Small intestine (tissue), 7 donors: ENCODE measurements around the gene FBRS. TPM values are rescaled to one million over a fixed set of nuclear protein-coding genes. Genes with fewer than 3 reads are reported as not detected.
A peak's percentile ranks its signal among the peaks of the same experiment; 100 is the strongest.
"Not testable (repeated sequence)": the region's sequence is repeated elsewhere in the genome, so short reads cannot be mapped to it uniquely, and the experiment has no call there.

Source experiments
- DNase-seq, 2 donors: peaks; one replicate each; pipeline versions ENCODE4 v3.0.0 to v3.0.0-alpha.2; 2013
- FAIRE-seq: peaks from 2 replicates; lab custom pipeline; 2012; peaks lifted over from hg19 to GRCh38; lab: Jason Lieb, UNC
- H3K27ac ChIP-seq, 3 donors: one replicate each; pipeline ENCODE4 v1.5.1; 2013; ENCODE audit warnings: low read length in 2 of 3, mild to moderate bottlenecking in 2 of 3, control low read depth in 1 of 3, inconsistent platforms in 1 of 3, low read depth in 1 of 3, moderate library complexity in 1 of 3
- H3K27me3 ChIP-seq, 3 donors: one replicate each; pipeline ENCODE4 v1.6.1; 2013; ENCODE audit warnings: low read length in 3 of 3, inconsistent platforms in 1 of 3; ENCODE audit not compliant: control insufficient read depth in 3 of 3, insufficient read depth in 3 of 3
- H3K36me3 ChIP-seq, 3 donors: one replicate each; pipeline ENCODE4 v1.6.1; 2013; ENCODE audit warnings: low read length in 3 of 3, inconsistent platforms in 1 of 3, low read depth in 1 of 3, mild to moderate bottlenecking in 1 of 3, moderate library complexity in 1 of 3; ENCODE audit not compliant: control insufficient read depth in 3 of 3, insufficient read depth in 2 of 3
- H3K4me1 ChIP-seq, 3 donors: one replicate each; pipeline ENCODE4 v1.6.1; 2013; ENCODE audit warnings: low read length in 2 of 3, inconsistent platforms in 1 of 3, low read depth in 1 of 3, mild to moderate bottlenecking in 1 of 3, moderate library complexity in 1 of 3; ENCODE audit not compliant: control insufficient read depth in 3 of 3, insufficient read depth in 2 of 3
- H3K4me3 ChIP-seq, 3 donors: one replicate each; pipeline ENCODE4 v1.5.1; 2013; ENCODE audit warnings: low read length in 3 of 3, control low read depth in 1 of 3, inconsistent platforms in 1 of 3, low read depth in 1 of 3, mild to moderate bottlenecking in 1 of 3, moderate library complexity in 1 of 3
- H3K9me3 ChIP-seq, 2 donors: one replicate each; pipeline ENCODE4 v1.6.1; 2013; ENCODE audit warnings: low read depth in 1 of 2, low read length in 1 of 2; ENCODE audit not compliant: control insufficient read depth in 2 of 2, insufficient read depth in 1 of 2
- WGBS, 3 donors: extraction: QIAGEN DNeasy Blood & Tissue Kit; methylation state at CpG; one replicate each; pipeline ENCODE4 v1.1.7; 2013; 5-methylcytosine and 5-hydroxymethylcytosine counted together
- polyA plus RNA-seq, 4 donors: library from polyadenylated mRNA; stranded (reverse) in 3 of 4; unstranded in 1 of 4; fragments of 200-250 nt in 3 of 4; fragments of 120-200 nt in 1 of 4; gene quantifications; one replicate each; pipeline versions ENCODE4 v1.2.1 to v1.2.3, GENCODE V29; 2013
- donor health status: healthy with polysubstance abuse.
- donor health status: control.
- donor health status: control.
- donor health status: Bipolar disorder and iron deficiency.
- donor health status: healthy.

FBRS gene
- polyA plus RNA-seq, 4 donors: 36.2 to 94.6 (median 47.6) TPM

GRCh38 chr16:30694926-30695693 is 36.9 kb downstream of the FBRS start:
- WGBS, 3 donors: 76 to 91% (median 85%) methylated on average over 11 of the region's 11 CpGs
- Histone ChIP-seq H3K27ac (no peak overlapping the region), H3K36me3 (peaks cover 0 to 2% (median 2%) of the 10 kb centered on the region in 3 donors), H3K27me3 (no peaks in the 10 kb centered on the region), H3K4me3 (no peak overlapping the region), H3K4me1 (peaks cover 0 to 15% (median 2%) of the 10 kb centered on the region in 3 donors), H3K9me3 (no peaks in the 10 kb centered on the region)
- FAIRE-seq (no peak), DNase-seq (no peak)

GRCh38 chr16:30696646-30697045 is 38.4 kb downstream of the FBRS start:
- not testable (repeated sequence) for H3K4me3 ChIP-seq, DNase-seq, H3K27ac ChIP-seq, H3K27me3 ChIP-seq, H3K9me3 ChIP-seq, FAIRE-seq
- H3K36me3 ChIP-seq: peaks cover 7 to 11% (median 9%) of the 10 kb centered on the region in 3 donors
- peaks cover 0 to 21% (median 2%) of the 10 kb centered on the region in 3 donors for H3K4me1 ChIP-seq
- WGBS, 3 donors: 94 to 96% (median 94%) methylated on average over 3 of the region's 3 CpGs

DNA sequence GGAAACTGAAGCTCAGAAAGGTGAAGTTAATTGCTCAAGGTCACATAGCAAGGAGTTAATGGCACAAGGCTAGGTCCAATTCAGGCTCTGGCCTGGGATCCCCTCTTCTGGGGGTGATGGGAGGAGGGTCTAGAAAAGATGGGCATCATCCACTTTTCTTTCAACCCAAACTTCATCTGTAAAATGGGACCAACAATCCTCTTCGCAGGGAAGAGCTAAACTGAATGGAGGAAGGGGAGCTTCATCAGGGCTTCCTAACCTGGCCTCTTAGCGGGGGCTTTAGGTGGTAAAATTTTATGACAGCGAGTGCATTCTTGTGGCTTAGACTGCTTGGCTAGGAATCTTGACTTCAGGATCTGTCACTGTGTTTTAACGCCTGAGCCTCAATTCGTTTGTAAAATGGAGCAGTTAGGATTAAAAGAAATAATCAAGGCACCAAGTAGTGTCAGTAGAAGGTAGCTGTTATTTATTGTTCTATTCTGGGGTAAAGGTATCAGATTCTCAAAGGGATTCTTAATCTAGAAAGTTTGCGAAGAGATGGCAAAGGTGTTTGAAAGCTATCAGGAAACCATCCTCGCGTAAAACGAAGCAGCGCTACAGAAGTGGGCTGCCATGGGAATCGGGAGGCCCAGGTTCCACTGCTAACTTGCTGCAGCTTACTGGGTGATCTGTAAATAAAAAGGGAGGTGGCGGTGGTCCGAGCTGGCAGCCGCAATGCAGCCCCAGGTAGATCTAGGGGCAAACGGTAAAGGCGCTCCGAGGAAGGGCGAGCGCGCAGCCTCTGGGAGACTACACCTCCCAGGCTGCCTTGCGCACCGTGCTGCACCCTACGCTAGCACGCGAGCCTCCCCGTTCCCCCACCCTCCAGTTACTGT is 39.3 kb downstream of the FBRS start:
- Histone ChIP-seq H3K9me3 (no peaks in the 10 kb centered on the region), H3K4me3 (peak overlapping the region in 2 of 3 donors; percentile 98 to 99), H3K36me3 (peaks cover 8 to 16% (median 13%) of the 10 kb centered on the region in 3 donors), H3K27ac (peak overlapping the region; percentile 98 to 100 (median 100)), H3K27me3 (no peaks in the 10 kb centered on the region), H3K4me1 (peaks cover 0 to 21% (median 2%) of the 10 kb centered on the region in 3 donors)
- 8 to 11% (median 8%) methylated on average over 22 to 26 of the region's 26 CpGs for WGBS, 3 donors
- FAIRE-seq (no peak), DNase-seq (no peak)

DNA sequence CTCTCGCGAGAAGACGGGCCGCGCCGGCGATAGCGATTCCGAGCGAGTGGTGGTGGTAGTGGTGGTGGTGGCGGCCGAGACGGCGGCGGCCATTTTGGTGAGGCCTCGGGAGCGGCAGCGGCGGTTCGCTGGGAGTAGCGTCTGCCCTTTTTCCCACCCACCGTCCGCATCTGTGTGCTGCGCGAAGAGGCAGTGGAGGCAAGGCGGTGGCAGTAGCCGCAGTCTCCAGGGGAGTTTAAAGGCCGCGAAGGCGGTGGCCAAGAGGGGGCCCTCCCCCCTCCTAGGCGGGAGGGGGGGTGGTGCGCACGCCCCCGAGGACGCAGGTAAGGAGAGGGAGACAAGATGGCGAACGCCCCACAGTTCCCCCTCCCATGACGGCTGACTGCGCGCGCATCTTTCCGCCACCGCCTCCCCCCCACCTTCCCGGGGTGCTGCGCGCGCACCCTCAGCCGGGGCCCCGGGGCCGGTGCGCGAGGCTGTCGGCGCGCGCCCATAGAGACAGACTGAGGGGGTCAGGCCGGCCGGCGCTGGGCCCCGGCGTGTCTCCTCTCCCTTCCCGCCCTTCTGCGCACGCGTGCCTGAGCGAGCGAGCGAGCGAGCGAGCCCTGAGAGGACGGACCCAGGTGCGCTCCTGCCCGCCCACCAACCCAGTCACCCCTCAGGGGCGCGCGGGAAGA is 40.0 kb downstream of the FBRS start:
- Histone ChIP-seq H3K9me3 (no peaks in the 10 kb centered on the region), H3K36me3 (peaks cover 13 to 24% (median 15%) of the 10 kb centered on the region in 3 donors), H3K27me3 (no peaks in the 10 kb centered on the region), H3K27ac (peak overlapping the region; percentile 98 to 100 (median 100)), H3K4me3 (peak overlapping the region; percentile 96 to 99 (median 98)), H3K4me1 (peaks cover 0 to 21% (median 2%) of the 10 kb centered on the region in 3 donors)
- 0% methylated on average over 43 to 74 of the region's 76 CpGs for WGBS, 3 donors
- no peak for FAIRE-seq
- peak; percentile 97 to 99 for DNase-seq

DNA sequence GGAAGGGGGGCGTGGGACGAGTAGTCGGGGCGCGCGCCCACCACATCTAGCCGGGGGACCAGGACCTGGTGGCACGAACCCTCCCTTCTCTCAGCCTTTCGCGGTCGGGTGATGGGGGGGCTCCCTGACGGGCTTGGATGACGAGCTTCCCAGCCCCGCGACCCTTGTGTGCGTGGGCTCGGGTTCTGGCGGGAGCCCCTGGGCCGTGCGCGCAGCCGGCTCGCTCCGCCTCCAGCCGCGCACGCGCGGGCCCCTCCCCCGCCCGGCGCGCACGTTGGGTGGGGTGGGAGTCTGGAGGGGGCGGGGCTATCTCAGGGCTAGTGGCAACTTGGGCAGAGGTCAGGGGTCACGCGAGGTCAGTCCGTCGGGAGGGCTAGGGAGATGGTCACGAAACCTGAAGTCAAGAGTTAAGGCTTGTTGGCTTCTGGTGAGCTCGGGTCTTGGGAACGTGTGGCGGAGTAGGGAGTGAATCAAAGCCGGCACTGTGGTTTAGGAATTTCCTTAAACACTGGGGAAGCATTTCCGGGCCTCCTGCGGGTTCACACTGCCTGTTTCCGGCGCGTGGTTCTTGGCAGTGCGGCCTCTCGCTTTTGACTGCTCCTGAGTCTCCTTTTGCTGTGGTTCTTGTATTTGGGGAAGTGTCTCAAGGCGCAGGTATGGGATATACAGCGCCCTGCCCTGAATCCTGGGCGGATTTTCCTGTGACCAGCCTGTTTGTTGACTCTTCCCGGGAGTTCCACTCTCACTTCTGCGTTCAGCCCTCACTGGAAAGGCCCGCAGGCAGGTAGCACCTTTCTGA is 40.8 kb downstream of the FBRS start, which contains the start of gene SRCAP:
SRCAP (plus strand) TSS at position 356 of the 799 bp plus-strand sequence. CDS start 1,654 bp downstream, outside the sequence.
- Histone ChIP-seq H3K4me1 (peaks cover 0 to 18% (median 2%) of the 10 kb centered on the region in 3 donors), H3K4me3 (peak within 1 kb of the TSS; percentile 96 to 99 (median 98)), H3K27me3 (no peaks in the 10 kb centered on the region), H3K36me3 (peaks cover 13 to 30% (median 16%) of the 10 kb centered on the region in 3 donors), H3K9me3 (no peaks in the 10 kb centered on the region), H3K27ac (peak within 1 kb of the TSS; percentile 98 to 100 (median 100))
- DNase-seq (peak; percentile 83 to 91), FAIRE-seq (no peak)
- 0 to 1% (median 1%) methylated on average over 44 to 57 of the region's 57 CpGs for WGBS, 3 donors

- FAIRE-seq (no peak), DNase-seq (no peak)
- WGBS, 3 donors: 20 to 35% (median 27%) methylated on average over 8 of the region's 8 CpGs
Measured at GRCh38 chr16:30699615-30700099, 41.4 kb downstream of the FBRS start.

DNA sequence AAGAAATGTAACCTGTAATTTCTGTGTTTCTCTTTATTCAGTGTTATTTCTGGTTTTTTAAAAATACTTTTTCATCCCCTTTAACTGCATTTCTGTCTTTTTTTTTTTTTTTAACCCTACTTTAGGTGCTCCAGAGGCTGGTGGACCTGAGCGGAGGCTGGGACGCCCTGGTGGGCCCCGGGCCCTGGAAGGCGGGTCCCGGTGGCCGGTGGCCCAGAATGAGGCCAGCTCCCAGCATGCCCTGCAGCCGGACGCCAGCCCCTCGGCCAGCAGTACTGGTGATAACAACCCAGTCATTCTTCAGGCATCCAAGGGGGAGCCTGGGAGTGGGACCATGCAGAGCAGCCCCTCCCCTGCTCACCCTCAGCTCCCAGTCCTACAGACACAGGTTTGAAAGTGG is 42.3 kb downstream of the FBRS start:
- no peak overlapping the region for H3K4me3 ChIP-seq
- no peaks in the 10 kb centered on the region for H3K27me3 ChIP-seq
- H3K36me3 ChIP-seq: peaks cover 15 to 44% (median 26%) of the 10 kb centered on the region in 3 donors
- DNase-seq (no peak), FAIRE-seq (no peak)
- 65 to 80% (median 79%) methylated on average over 9 of the region's 9 CpGs for whole genome bisulfite sequencing, 3 donors
- H3K9me3 ChIP-seq: no peaks in the 10 kb centered on the region
- no peak overlapping the region for H3K27ac ChIP-seq
- H3K4me1 ChIP-seq: peaks cover 0 to 18% (median 2%) of the 10 kb centered on the region in 3 donors

More at GRCh38 chr16:30699615-30700099, 41.4 kb downstream of the FBRS start:
- H3K27ac ChIP-seq: peak overlapping the region; percentile 98 to 100 (median 100)
- H3K4me3 ChIP-seq: peak overlapping the region in 2 of 3 donors; percentile 98 to 99
- peaks cover 0 to 18% (median 2%) of the 10 kb centered on the region in 3 donors for H3K4me1 ChIP-seq
- peaks cover 13 to 36% (median 22%) of the 10 kb centered on the region in 3 donors for H3K36me3 ChIP-seq
- H3K27me3 ChIP-seq: no peaks in the 10 kb centered on the region
- no peaks in the 10 kb centered on the region for H3K9me3 ChIP-seq
